Astrocyte of the cerebellum (primary cell): ENCODE data around the gene DLGAP1.

Experiments used
- DNase-seq: peaks from one replicate; pipeline ENCODE4 v3.0.0-alpha.2; 2011; ENCODE audit warnings: low read depth
- H3K4me3 ChIP-seq: 2 replicates; pipeline ENCODE4 v1.5.1; 2011; ENCODE audit warnings: mild to moderate bottlenecking, low read depth, low read length, moderate library complexity
- CTCF ChIP-seq: IDR thresholded peaks from 2 replicates; pipeline ENCODE4 v1.5.1; 2012; ENCODE audit warnings: low read length, low read depth, moderate library complexity, mild to moderate bottlenecking; ENCODE audit errors: missing control alignments
- in situ Hi-C: cut with HindIII; loops from 2 replicates; pipeline ENCODE4 v1.10.0; 2017; ENCODE audit warnings: low sequenced_read_pairs

Gene DLGAP1

GRCh38 chr18:3693410-3693809 lies 761.7 kb downstream of the DLGAP1 start:
- no peak for TF ChIP-seq CTCF
- DNase-seq, result no peak
- H3K4me3 ChIP-seq, result no peak overlapping the region
- in situ Hi-C loops, result no loop called here

GRCh38 chr18:3692691-3693090 lies 762.4 kb downstream of the DLGAP1 start:
- in situ Hi-C loops, result no loop called here
- no peak for TF ChIP-seq CTCF
- DNase-seq, result no peak
- H3K4me3 ChIP-seq, result no peak overlapping the region

- DNase-seq, result no peak
- no peak overlapping the region for H3K4me3 ChIP-seq
- in situ Hi-C loops, result no loop called here
- TF ChIP-seq CTCF, result no peak
Measured at GRCh38 chr18:3692113-3692621, 762.9 kb downstream of the DLGAP1 start.

GRCh38 chr18:3691705-3692104 lies 763.4 kb downstream of the DLGAP1 start:
- no peak for TF ChIP-seq CTCF
- DNase-seq, result no peak
- no peak overlapping the region for H3K4me3 ChIP-seq
- in situ Hi-C loops, result no loop called here

DNA sequence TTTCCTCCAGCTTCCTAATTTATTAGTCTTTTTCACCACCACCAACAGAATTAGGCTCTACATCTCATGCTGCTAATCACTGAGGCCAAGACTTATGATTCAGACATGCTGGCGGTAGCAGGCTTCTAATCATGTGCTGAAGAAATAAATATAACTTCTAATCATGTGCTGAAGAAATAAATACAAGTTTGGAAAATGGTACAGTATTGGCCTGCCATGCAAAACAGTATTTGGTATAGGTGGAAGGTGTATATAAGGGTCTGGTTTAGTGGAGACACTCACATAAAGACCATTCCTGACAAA lies 764.4 kb downstream of the DLGAP1 start:
- TF ChIP-seq CTCF, result no peak
- no peak overlapping the region for H3K4me3 ChIP-seq
- no peak for DNase-seq
- in situ Hi-C loops, result no loop called here

- DNase-seq, result no peak
- in situ Hi-C loops, result no loop called here
- TF ChIP-seq CTCF, result no peak
- H3K4me3 ChIP-seq, result no peak overlapping the region
Measured at GRCh38 chr18:3689986-3690763, 764.9 kb downstream of the DLGAP1 start.
